IPS DF 4.7 (cell line): ENCODE measurements around the gene LIX1L.

Experiments used
- DNase-seq: peaks from one replicate; pipeline ENCODE4 v3.0.0-alpha.2; 2013; ENCODE audit warnings: low spot score; ENCODE audit errors: extremely low read depth

The LIX1L gene

GRCh38 chr1:145985502-145986439 lies 28.0 kb upstream of the LIX1L start:
- no peak for DNase-seq

GRCh38 chr1:145985129-145985501 lies 27.3 kb upstream of the LIX1L start:
- no peak for DNase-seq

GRCh38 chr1:145983960-145984830 lies 26.4 kb upstream of the LIX1L start:
- no peak for DNase-seq

GRCh38 chr1:145983206-145983675 lies 25.4 kb upstream of the LIX1L start:
- no peak for DNase-seq

GRCh38 chr1:145982010-145982723 lies 24.4 kb upstream of the LIX1L start:
- no peak for DNase-seq

- no peak for DNase-seq
Measured at GRCh38 chr1:145980457-145980994, 22.7 kb upstream of the LIX1L start.

GRCh38 chr1:145979746-145980456 lies 22.1 kb upstream of the LIX1L start:
- DNase-seq = no peak

- DNase-seq = peak; percentile 98
Measured at GRCh38 chr1:145978854-145979745, 21.3 kb upstream of the LIX1L start.

- no peak for DNase-seq
Measured at GRCh38 chr1:145978471-145978853, 20.6 kb upstream of the LIX1L start.

GRCh38 chr1:145977486-145978470 lies 20.0 kb upstream of the LIX1L start:
- peak; percentile 82 for DNase-seq

GRCh38 chr1:145977016-145977415 lies 19.2 kb upstream of the LIX1L start:
- no peak for DNase-seq

GRCh38 chr1:145975216-145975615 lies 17.4 kb upstream of the LIX1L start:
- DNase-seq = no peak

- no peak for DNase-seq
Measured at GRCh38 chr1:145974721-145975120, 16.9 kb upstream of the LIX1L start.

- no peak for DNase-seq
Measured at GRCh38 chr1:145972580-145972979, 14.8 kb upstream of the LIX1L start.

GRCh38 chr1:145967288-145967687 lies 9.5 kb upstream of the LIX1L start:
- DNase-seq = no peak

GRCh38 chr1:145965119-145965744 lies 7.4 kb upstream of the LIX1L start:
- no peak for DNase-seq

GRCh38 chr1:145964328-145965118 lies 6.7 kb upstream of the LIX1L start, which contains the start of the genes ANKRD34A and POLR3GL:
ANKRD34A (minus strand) TSS chr1:145964575; CDS start chr1:145961759, 2,816 bp downstream.
POLR3GL (plus strand) TSS chr1:145964690; CDS start chr1:145974866, 10,176 bp downstream.
- DNase-seq = peak; percentile 83
